GM18873 (cell line): Measurements from ENCODE around the gene TLE6.
"Not testable (repeated sequence)": the region's sequence is repeated elsewhere in the genome, so short reads cannot be mapped to it uniquely, and the experiment has no call there.

Experiments
- ATAC-seq: cut with Tn5 transposase; IDR thresholded peaks from one replicate; pipeline ENCODE4 v1.9.1; 2021; ENCODE audit warnings: mild to moderate bottlenecking, moderate library complexity, moderate number of reproducible peaks; ENCODE audit not compliant: unreplicated experiment, low FRiP score

The TLE6 gene

GRCh38 chr19:3001235-3001800, 24.0 kb downstream of the TLE6 start:
- no peak for ATAC-seq

- no peak for ATAC-seq
These were observed 25.7 kb downstream of the TLE6 start for GRCh38 chr19:3003046-3003445.

- ATAC-seq: no peak
These were observed 27.2 kb downstream of the TLE6 start for GRCh38 chr19:3004522-3004921.

GRCh38 chr19:3005345-3005744, 28.0 kb downstream of the TLE6 start:
- ATAC-seq: no peak

- no peak for ATAC-seq
These were observed 28.9 kb downstream of the TLE6 start for GRCh38 chr19:3006075-3006767.

GRCh38 chr19:3007975-3008374, 30.6 kb downstream of the TLE6 start:
- ATAC-seq: no peak

- no peak for ATAC-seq
These were observed 31.6 kb downstream of the TLE6 start for GRCh38 chr19:3008994-3009393.

GRCh38 chr19:3010871-3011270, 33.5 kb downstream of the TLE6 start:
- no peak for ATAC-seq

GRCh38 chr19:3012059-3012458, 34.7 kb downstream of the TLE6 start:
- not testable (repeated sequence) for ATAC-seq

- ATAC-seq: no peak
These were observed 35.4 kb downstream of the TLE6 start for GRCh38 chr19:3012621-3013262.

- ATAC-seq: no peak
These were observed 35.9 kb downstream of the TLE6 start for GRCh38 chr19:3013263-3013725.

GRCh38 chr19:3014135-3014534, 36.8 kb downstream of the TLE6 start:
- ATAC-seq: no peak

GRCh38 chr19:3015126-3016057, 38.0 kb downstream of the TLE6 start:
- no peak for ATAC-seq

GRCh38 chr19:3017923-3018322, 40.6 kb downstream of the TLE6 start:
- no peak for ATAC-seq

GRCh38 chr19:3019211-3019854, 42.0 kb downstream of the TLE6 start:
- ATAC-seq: no peak

GRCh38 chr19:3020321-3020960, 43.1 kb downstream of the TLE6 start:
- ATAC-seq: no peak

GRCh38 chr19:3024509-3024869, 47.1 kb downstream of the TLE6 start:
- ATAC-seq: no peak

GRCh38 chr19:3024870-3025548, 47.6 kb downstream of the TLE6 start:
- no peak for ATAC-seq

GRCh38 chr19:3025549-3025886, 48.2 kb downstream of the TLE6 start:
- ATAC-seq: no peak
